HEK293 (cell line): Measurements from ENCODE around the gene ABI3.
A peak's percentile ranks its signal among the peaks of the same experiment; 100 is the strongest.

Experiments used
- CTCF ChIA-PET: fragments of 350-600 bp; formaldehyde crosslinking; extraction: SDS; loops from one replicate; lab custom pipeline; 2021; ENCODE audit warnings: antibody characterized with exemption; lab: Yijun Ruan, JAX
- POLR2A ChIA-PET: fragments of 300-600 bp; formaldehyde crosslinking; extraction: SDS; loops from one replicate; lab custom pipeline; 2020; ENCODE audit warnings: antibody characterized with exemption, inconsistent platforms; lab: Yijun Ruan, JAX
- H3K27ac ChIP-seq: fragments of 200-500 bp; sonication (Bioruptor generic); 2 replicates; pipeline ENCODE4 v1.5.1; 2014; ENCODE audit warnings: low read depth, low read length, control low read depth, inconsistent platforms; ENCODE audit errors: extremely low read depth
- H3K36me3 ChIP-seq, 2 experiments: fragments of 200-500 bp in 1 of 2; sonication (Bioruptor generic) in 1 of 2; 1 replicate in 1 of 2; 2 replicates in 1 of 2; pipeline ENCODE4 v1.5.1; 2014 to 2017; ENCODE audit warnings: inconsistent platforms in 2 of 2, low read length in 2 of 2; ENCODE audit not compliant: control insufficient read depth in 2 of 2, insufficient read depth in 1 of 2
- H3K4me1 ChIP-seq: fragments of 200-500 bp; sonication (Bioruptor generic); 2 replicates; pipeline ENCODE4 v1.5.1; 2014; ENCODE audit warnings: mild to moderate bottlenecking, low read length, inconsistent platforms; ENCODE audit not compliant: control insufficient read depth, insufficient read depth
- H3K4me3 ChIP-seq: 2 replicates; pipeline ENCODE4 v1.5.1; 2011; ENCODE audit warnings: low read depth, mild to moderate bottlenecking, control low read depth, low read length, moderate library complexity
- H3K9me3 ChIP-seq: fragments of 200-500 bp; sonication (Bioruptor generic); 2 replicates; pipeline ENCODE4 v1.5.1; 2014; ENCODE audit warnings: low read depth, low read length, inconsistent platforms; ENCODE audit not compliant: control insufficient read depth, insufficient read depth
- GLIS1 ChIP-seq: fragments of 450-650 bp; formaldehyde crosslinking; IDR thresholded peaks from 2 replicates; pipeline ENCODE4 v1.5.1; 2016; ENCODE audit warnings: missing biosample characterization, missing genetic modification characterization
- KLF1 ChIP-seq: fragments of 450-650 bp; formaldehyde crosslinking; IDR thresholded peaks from 2 replicates; pipeline ENCODE4 v1.5.1; 2016; ENCODE audit warnings: missing biosample characterization, missing genetic modification characterization
- ZBTB17 ChIP-seq: fragments of 450-650 bp; formaldehyde crosslinking; IDR thresholded peaks from 2 replicates; pipeline ENCODE4 v1.5.1; 2016; ENCODE audit warnings: missing biosample characterization, missing genetic modification characterization
- ZBTB21 ChIP-seq: fragments of 450-650 bp; formaldehyde crosslinking; IDR thresholded peaks from 2 replicates; pipeline ENCODE4 v1.5.1; 2017; ENCODE audit warnings: missing biosample characterization, missing genetic modification characterization
- ZEB2 ChIP-seq: fragments of 450-650 bp; formaldehyde crosslinking; IDR thresholded peaks from 2 replicates; pipeline ENCODE4 v1.5.1; 2016; ENCODE audit warnings: missing biosample characterization, missing genetic modification characterization
- ZNF223 ChIP-seq: fragments of 450-650 bp; formaldehyde crosslinking; IDR thresholded peaks from 2 replicates; pipeline ENCODE4 v1.5.1; 2016; ENCODE audit warnings: missing biosample characterization, missing genetic modification characterization
- ZNF366 ChIP-seq: fragments of 450-650 bp; formaldehyde crosslinking; conservative IDR thresholded peaks from 2 replicates; pipeline ENCODE4 v1.5.1; 2016; ENCODE audit warnings: missing biosample characterization, missing genetic modification characterization
- ZNF391 ChIP-seq: fragments of 450-650 bp; formaldehyde crosslinking; IDR thresholded peaks from 2 replicates; pipeline ENCODE4 v1.5.1; 2016; ENCODE audit warnings: low read depth, missing biosample characterization, missing genetic modification characterization, borderline replicate concordance
- ZNF394 ChIP-seq: fragments of 450-650 bp; formaldehyde crosslinking; IDR thresholded peaks from 2 replicates; pipeline ENCODE4 v1.5.1; 2016; ENCODE audit warnings: missing biosample characterization, missing genetic modification characterization, mild to moderate bottlenecking, moderate library complexity, borderline replicate concordance
- ZNF600 ChIP-seq: fragments of 450-650 bp; formaldehyde crosslinking; IDR thresholded peaks from 2 replicates; pipeline ENCODE4 v1.5.1; 2016; ENCODE audit warnings: missing biosample characterization, missing genetic modification characterization
- ZNF610 ChIP-seq: fragments of 450-650 bp; formaldehyde crosslinking; IDR thresholded peaks from 2 replicates; pipeline ENCODE4 v1.5.1; 2016; ENCODE audit warnings: missing biosample characterization, missing genetic modification characterization, borderline replicate concordance
- ZNF624 ChIP-seq: fragments of 450-650 bp; formaldehyde crosslinking; IDR thresholded peaks from 2 replicates; pipeline ENCODE4 v1.5.1; 2017; ENCODE audit warnings: missing biosample characterization, missing genetic modification characterization
- ZNF629 ChIP-seq: fragments of 450-650 bp; formaldehyde crosslinking; IDR thresholded peaks from 2 replicates; pipeline ENCODE4 v1.5.1; 2017; ENCODE audit warnings: missing biosample characterization, missing genetic modification characterization
- ZNF654 ChIP-seq: fragments of 450-650 bp; formaldehyde crosslinking; IDR thresholded peaks from 2 replicates; pipeline ENCODE4 v1.5.1; 2016; ENCODE audit warnings: low read depth, missing biosample characterization, missing genetic modification characterization
- ZNF660 ChIP-seq: fragments of 450-650 bp; IDR thresholded peaks from 2 replicates; pipeline ENCODE4 v1.5.1; 2018; ENCODE audit warnings: missing biosample characterization, mild to moderate bottlenecking, missing genetic modification characterization
- TF ChIP-seq, protein P1 (sequence below): fragments of 450-650 bp; formaldehyde crosslinking; IDR thresholded peaks from 2 replicates; pipeline ENCODE4 v1.5.1; 2016; ENCODE audit warnings: missing biosample characterization, missing genetic modification characterization
- TF ChIP-seq, protein P2 (sequence below): fragments of 450-650 bp; formaldehyde crosslinking; IDR thresholded peaks from 2 replicates; pipeline ENCODE4 v1.5.1; 2017; ENCODE audit warnings: missing biosample characterization, missing genetic modification characterization
- TF ChIP-seq, protein P3 (sequence below): fragments of 450-650 bp; formaldehyde crosslinking; IDR thresholded peaks from 2 replicates; pipeline ENCODE4 v1.5.1; 2016; ENCODE audit warnings: missing biosample characterization, missing genetic modification characterization

The ABI3 gene

DNA sequence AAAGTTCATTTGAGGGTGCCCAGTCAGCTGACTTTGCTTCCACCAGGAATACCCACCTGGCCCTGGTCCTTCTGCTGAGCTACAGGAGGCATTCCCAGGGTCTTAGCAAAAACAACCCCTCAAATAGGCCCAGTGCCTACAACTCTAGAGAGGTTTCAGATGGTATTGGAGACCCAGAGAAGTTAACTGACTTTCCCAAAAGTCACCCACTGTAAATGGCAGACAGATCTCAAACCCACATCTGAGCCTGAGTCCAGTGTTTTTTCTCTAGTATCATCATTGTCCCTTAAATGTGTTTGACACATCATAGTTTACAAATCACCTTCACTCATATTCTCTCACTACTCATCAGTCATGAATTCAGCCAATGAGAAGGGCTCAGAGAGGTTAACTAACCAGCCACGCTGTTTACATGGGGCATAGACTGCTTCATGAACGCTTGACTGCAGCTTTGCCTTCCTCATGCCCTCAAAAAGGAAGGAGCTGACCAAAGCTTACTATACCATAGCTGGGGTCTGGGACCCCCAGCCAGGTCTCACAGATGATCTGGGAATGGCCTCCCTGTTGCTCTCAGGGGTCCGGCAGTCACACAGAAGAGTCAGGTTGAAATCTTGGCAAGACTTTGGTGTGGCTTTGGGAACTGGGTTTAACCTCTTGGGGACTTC lies 16.4 kb downstream of the ABI3 start (continued):
- no peak for TF ChIP-seq ZNF391 (tag by site-specific recombination)

GRCh38 chr17:49227436-49228261 lies 17.1 kb downstream of the ABI3 start:
- TF ChIP-seq ZNF629 (tag by site-specific recombination) (0 out of 2 replicates have a peak, but pooled peaks have one; percentile 9), ZNF600 (tag by site-specific recombination) (no peak), ZEB2 (tag by site-specific recombination) (0 out of 2 replicates have a peak, but pooled peaks have one; percentile 17), ZNF394 (tag by site-specific recombination) (peak; percentile 42; the same call in 1 of the 2 replicates), ZNF660 (tag by site-specific recombination) (peak; percentile 44; the same call in 1 of the 2 replicates), ZNF366 (peak; percentile 95), ZNF610 (tag by site-specific recombination) (no peak), ZBTB17 (tag by site-specific recombination) (peak; percentile 80), ZNF223 (tag by site-specific recombination) (no peak), ZBTB21 (no peak), ZNF654 (tag by site-specific recombination) (peak; percentile 70), ZNF624 (tag by site-specific recombination) (no peak), KLF1 (peak; percentile 59), GLIS1 (tag by site-specific recombination) (peak; percentile 20; the same call in 1 of the 2 replicates)
- TF ChIP-seq, protein P1, sequence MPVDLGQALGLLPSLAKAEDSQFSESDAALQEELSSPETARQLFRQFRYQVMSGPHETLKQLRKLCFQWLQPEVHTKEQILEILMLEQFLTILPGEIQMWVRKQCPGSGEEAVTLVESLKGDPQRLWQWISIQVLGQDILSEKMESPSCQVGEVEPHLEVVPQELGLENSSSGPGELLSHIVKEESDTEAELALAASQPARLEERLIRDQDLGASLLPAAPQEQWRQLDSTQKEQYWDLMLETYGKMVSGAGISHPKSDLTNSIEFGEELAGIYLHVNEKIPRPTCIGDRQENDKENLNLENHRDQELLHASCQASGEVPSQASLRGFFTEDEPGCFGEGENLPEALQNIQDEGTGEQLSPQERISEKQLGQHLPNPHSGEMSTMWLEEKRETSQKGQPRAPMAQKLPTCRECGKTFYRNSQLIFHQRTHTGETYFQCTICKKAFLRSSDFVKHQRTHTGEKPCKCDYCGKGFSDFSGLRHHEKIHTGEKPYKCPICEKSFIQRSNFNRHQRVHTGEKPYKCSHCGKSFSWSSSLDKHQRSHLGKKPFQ (tag by site-specific recombination): no peak
- TF ChIP-seq, protein P2, sequence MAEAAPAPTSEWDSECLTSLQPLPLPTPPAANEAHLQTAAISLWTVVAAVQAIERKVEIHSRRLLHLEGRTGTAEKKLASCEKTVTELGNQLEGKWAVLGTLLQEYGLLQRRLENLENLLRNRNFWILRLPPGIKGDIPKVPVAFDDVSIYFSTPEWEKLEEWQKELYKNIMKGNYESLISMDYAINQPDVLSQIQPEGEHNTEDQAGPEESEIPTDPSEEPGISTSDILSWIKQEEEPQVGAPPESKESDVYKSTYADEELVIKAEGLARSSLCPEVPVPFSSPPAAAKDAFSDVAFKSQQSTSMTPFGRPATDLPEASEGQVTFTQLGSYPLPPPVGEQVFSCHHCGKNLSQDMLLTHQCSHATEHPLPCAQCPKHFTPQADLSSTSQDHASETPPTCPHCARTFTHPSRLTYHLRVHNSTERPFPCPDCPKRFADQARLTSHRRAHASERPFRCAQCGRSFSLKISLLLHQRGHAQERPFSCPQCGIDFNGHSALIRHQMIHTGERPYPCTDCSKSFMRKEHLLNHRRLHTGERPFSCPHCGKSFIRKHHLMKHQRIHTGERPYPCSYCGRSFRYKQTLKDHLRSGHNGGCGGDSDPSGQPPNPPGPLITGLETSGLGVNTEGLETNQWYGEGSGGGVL: 0 out of 2 replicates have a peak, but pooled peaks have one; percentile 15
- TF ChIP-seq, protein P3, sequence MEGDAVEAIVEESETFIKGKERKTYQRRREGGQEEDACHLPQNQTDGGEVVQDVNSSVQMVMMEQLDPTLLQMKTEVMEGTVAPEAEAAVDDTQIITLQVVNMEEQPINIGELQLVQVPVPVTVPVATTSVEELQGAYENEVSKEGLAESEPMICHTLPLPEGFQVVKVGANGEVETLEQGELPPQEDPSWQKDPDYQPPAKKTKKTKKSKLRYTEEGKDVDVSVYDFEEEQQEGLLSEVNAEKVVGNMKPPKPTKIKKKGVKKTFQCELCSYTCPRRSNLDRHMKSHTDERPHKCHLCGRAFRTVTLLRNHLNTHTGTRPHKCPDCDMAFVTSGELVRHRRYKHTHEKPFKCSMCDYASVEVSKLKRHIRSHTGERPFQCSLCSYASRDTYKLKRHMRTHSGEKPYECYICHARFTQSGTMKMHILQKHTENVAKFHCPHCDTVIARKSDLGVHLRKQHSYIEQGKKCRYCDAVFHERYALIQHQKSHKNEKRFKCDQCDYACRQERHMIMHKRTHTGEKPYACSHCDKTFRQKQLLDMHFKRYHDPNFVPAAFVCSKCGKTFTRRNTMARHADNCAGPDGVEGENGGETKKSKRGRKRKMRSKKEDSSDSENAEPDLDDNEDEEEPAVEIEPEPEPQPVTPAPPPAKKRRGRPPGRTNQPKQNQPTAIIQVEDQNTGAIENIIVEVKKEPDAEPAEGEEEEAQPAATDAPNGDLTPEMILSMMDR (tag by site-specific recombination): peak; percentile 77
- Histone ChIP-seq H3K9me3 (no peaks in the 10 kb centered on the region), H3K4me1 (no peaks in the 10 kb centered on the region; the same call in none of the 2 replicates), H3K36me3 (no peaks in the 10 kb centered on the region), H3K27ac (no peak overlapping the region), H3K4me3 (no peak overlapping the region)
- POLR2A ChIA-PET: interaction anchor here (1.0 kb wide), 1 partner anchor 36 kb away, joined by 3 read pairs; no protein-coding TSS in a partner anchor
- CTCF ChIA-PET: interaction anchor here (0.6 to 6.3 kb wide), 45 partner anchors 10 to 1819 kb away, joined by 3 to 63 read pairs (median 4); partner anchors contain the start of genes ABI3, GNGT2 and PRAC2
